K562 treated with DMSO at 1 percent for 48 hours (cell line): Measurements from ENCODE around the gene LANCL3. TPM values are rescaled to one million over a fixed set of nuclear protein-coding genes. Genes with fewer than 3 reads are reported as not detected.

ENCODE experiments used
- total RNA-seq: library from RNA; unstranded; fragments of 300-600 nt; gene quantifications from 2 replicates; pipeline ENCODE4 v1.2.3, GENCODE V29; 2022; ENCODE audit warnings: low replicate concordance; ENCODE audit errors: extremely low read depth

The LANCL3 gene
- total RNA-seq: not detected in 2 replicates

DNA sequence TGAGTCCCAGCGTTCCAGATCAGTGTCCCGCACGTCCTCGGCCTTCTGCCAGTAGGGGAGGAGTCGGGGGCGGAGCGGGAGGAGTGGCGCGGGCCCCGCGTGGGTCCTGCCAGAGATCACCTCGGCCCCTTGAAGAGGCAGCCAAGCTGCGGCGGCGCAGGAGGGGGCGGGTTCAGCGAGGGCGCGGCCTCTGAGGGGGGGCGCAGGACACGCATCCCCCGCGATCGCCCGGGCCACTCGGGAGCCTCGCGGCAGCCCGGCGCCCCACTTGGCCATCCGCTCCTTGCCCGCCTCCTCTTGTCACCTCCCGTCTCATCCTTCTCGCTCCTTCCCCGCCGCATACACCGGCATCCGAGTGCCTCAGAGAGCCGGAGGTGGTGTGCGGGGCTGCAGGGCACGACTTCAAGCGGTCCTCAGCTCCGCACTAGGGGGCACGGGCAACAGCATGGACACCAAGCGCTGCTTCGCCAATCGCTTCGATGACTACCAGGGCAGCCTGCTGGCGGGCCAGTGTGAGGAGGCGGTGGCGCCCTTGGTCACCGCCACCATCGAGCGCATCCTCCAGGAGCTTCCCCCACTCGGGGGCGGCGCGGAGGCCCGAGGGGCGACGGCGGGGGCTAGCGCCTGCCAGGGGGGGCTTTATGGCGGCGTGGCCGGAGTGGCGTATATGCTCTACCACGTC is at the start of gene LANCL3:
Gene LANCL3 (plus strand): TSS at position 236 of the 682 bp plus-strand sequence. CDS start 210 bp downstream, at position 446.

DNA sequence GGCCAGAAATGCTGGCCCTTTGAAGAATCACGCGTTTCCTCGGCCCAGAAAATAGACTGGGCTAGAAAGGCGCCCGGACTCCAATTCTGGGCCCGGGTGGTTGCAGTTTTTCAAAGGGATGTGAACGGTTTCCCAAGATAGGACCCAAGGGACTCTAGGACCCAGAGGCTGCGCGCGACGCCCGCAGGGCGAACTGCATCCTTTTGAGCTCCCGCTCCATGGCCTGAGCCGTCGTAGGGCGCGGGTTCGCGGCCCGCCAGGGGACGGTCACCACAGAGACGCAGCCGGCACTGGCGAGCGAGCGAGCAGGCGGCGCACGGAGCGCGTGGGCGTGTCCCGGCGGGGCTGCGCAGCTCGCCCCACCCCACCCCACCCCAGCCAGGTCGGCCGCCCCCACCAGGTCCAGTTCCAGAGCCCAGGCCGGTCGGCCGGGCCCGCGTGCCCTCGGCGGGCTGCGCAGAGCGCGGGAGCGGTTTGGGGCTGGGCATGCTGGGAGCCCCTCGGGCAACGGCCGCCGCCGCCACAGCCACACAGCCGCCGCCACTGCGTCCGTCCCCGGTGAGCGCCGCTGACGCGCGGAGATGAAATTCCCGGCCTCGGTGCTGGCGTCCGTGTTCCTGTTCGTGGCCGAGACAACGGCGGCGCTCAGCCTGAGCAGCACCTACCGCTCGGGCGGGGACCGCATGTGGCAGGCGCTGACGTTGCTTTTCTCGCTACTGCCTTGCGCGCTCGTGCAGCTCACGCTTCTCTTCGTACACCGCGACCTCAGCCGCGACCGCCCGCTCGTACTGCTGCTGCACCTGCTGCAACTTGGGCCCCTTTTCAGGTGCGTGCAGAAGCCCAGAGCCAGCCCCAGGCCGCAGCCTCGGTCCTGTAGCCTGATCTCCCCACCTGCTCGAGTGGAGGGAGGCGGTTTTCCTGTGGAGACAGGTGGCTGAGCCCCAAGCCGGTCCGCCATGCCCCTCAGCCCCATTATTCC is 114.2 kb downstream of the LANCL3 start, which contains the start of gene XK:
Gene XK (plus strand): TSS at position 411 of the 979 bp plus-strand sequence. CDS start 171 bp downstream, at position 582.

Other genes with a start within 250 kb of the LANCL3 start
- gene PRRG1, start 222.3 kb upstream of the LANCL3 start, total RNA-seq: not detected in 2 replicates
- gene XK, start 114.1 kb downstream of the LANCL3 start, total RNA-seq: not detected in 2 replicates
- gene CYBB, start 208.4 kb downstream of the LANCL3 start, total RNA-seq: not detected in 2 replicates